Measurements from ENCODE around the gene USP49.

The USP49 gene

DNA sequence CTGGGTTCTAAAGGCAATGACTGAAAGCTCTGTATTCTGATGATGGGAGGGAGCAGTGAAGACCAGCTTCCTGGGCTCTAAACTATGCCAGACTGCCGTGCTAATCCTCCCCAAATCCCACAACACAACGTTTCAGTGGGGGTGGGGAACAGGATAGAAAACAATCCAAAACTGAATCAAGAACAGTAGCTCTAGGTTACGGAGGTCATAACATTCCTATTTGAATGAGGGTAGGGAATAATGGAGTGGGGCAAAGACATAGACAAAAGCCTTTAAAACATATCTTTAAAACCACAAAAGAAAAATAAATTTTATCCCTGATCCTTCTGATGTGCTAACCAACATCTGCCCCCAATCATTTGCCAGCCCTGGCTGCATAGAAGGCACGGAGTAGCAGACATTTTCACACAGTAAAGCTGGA is 7.8 kb downstream of the USP49 start:
- H3K4me3 ChIP-seq = no peak overlapping the region
- DNase-seq (ENCODE audit: low spot score) = no peak
- TF ChIP-seq, protein P1, sequence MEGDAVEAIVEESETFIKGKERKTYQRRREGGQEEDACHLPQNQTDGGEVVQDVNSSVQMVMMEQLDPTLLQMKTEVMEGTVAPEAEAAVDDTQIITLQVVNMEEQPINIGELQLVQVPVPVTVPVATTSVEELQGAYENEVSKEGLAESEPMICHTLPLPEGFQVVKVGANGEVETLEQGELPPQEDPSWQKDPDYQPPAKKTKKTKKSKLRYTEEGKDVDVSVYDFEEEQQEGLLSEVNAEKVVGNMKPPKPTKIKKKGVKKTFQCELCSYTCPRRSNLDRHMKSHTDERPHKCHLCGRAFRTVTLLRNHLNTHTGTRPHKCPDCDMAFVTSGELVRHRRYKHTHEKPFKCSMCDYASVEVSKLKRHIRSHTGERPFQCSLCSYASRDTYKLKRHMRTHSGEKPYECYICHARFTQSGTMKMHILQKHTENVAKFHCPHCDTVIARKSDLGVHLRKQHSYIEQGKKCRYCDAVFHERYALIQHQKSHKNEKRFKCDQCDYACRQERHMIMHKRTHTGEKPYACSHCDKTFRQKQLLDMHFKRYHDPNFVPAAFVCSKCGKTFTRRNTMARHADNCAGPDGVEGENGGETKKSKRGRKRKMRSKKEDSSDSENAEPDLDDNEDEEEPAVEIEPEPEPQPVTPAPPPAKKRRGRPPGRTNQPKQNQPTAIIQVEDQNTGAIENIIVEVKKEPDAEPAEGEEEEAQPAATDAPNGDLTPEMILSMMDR (IDR thresholded peaks at IDR 0.05) = no peak
- no peak overlapping the region for H3K27ac ChIP-seq

DNA sequence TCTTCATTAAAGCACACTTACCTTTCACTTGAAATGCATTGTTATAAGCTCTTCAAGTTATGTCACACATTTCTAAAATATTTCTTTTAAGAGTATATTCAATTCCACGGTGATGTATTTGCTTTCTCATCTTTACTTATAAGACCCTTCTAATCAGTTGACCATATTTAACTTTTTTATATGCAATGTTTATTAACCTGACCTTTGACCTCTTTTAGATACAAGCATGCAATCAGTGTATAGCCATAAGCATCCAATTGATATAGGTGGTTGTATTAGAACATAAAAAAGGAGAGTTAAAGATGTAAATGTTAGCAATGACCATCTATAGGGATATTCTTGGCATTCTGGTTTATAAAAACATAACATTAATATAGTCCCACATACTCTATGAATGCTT is 9.2 kb downstream of the USP49 start:
- TF ChIP-seq, protein P1 (IDR thresholded peaks at IDR 0.05) = no peak
- DNase-seq (ENCODE audit: low spot score) = no peak
- H3K4me3 ChIP-seq = no peak overlapping the region
- no peak overlapping the region for H3K27ac ChIP-seq

DNA sequence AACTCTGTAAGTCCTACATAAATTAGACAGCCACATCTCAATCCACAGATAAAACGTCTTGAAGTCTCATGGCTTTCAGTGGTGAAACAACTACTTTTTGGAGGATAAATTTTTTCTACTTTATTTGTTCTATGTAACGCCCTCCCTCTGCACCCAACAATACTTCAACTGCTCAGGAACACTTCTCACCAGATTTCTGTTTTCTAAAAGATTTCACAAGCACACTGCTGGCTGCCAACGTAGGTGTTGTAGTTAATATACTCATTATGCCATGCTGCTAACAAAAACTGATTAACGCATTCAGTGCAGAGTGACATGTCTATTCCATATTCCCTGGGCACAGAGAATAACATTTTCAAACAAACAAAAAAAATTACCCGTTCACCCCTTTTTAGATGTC is 10.2 kb downstream of the USP49 start:
- no peak overlapping the region for H3K4me3 ChIP-seq
- no peak overlapping the region for H3K27ac ChIP-seq
- DNase-seq (ENCODE audit: low spot score) = no peak
- TF ChIP-seq, protein P1 (IDR thresholded peaks at IDR 0.05) = no peak

DNA sequence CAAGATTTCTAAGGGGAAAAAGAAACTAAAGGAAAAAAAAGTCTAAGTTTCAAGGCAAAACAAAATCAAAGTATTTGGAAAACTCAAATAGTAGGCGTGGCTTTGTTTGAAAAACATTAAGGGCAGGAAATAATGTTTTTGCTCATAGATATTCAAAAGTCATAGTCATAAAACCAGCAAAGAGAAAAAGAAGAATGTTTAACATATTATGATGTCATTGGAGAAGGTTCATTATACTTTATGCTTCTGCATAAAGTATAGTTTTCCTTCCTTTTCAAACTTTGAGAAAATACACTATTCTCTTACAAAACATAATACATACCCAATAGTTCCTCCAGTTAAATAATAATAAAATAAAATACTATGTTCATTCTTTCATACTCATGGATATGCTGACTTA is 13.7 kb downstream of the USP49 start:
- Histone ChIP-seq H3K27ac (no peak overlapping the region), H3K4me3 (no peak overlapping the region)
- TF ChIP-seq, protein P1 (IDR thresholded peaks at IDR 0.05) = no peak
- no peak for DNase-seq (ENCODE audit: low spot score)

DNA sequence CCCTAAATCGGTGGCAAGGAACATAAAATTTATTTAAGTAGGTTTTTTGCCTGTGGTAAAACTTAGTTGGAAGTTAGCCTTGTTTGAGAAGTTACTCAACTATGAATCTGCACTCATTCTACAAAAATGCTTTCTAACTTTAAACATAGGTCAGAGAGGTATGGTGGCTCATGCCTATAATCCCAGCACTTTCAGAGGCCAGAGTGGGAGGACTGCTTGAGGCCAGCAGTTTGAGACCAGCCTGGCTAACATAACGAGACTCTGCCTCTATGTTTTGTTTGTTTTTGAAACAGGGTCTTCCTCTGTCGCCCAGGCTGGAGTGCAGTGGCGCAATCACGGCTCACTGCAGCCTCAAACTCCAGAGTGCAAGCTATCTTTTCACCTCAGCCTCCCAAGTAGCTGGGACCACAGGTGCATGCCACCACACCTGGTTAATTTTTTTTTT is 16.2 kb downstream of the USP49 start:
- Histone ChIP-seq H3K4me3 (no peak overlapping the region), H3K27ac (no peak overlapping the region)
- TF ChIP-seq, protein P1 (IDR thresholded peaks at IDR 0.05) = no peak
- no peak for DNase-seq (ENCODE audit: low spot score)

DNA sequence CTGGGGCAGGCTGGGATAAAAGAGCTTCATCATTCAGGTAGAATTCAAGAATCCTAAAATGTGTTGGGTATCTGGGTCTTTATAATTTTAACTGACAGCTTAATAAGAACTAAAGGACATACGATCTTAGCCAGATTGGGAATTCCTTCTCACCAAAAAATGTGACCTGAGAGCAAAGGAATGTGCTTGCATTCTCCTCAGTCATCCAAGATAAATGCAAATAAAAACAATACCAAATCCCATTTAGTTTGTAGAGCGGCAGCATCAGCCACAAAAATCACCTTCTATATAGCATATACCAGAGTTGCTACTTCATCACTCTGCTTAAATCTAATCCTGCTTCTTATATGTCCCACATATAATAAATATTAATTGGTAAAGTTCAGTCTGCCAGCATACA is 16.9 kb downstream of the USP49 start:
- no peak for DNase-seq (ENCODE audit: low spot score)
- H3K4me3 ChIP-seq = no peak overlapping the region
- no peak overlapping the region for H3K27ac ChIP-seq
- TF ChIP-seq, protein P1 (IDR thresholded peaks at IDR 0.05) = no peak

DNA sequence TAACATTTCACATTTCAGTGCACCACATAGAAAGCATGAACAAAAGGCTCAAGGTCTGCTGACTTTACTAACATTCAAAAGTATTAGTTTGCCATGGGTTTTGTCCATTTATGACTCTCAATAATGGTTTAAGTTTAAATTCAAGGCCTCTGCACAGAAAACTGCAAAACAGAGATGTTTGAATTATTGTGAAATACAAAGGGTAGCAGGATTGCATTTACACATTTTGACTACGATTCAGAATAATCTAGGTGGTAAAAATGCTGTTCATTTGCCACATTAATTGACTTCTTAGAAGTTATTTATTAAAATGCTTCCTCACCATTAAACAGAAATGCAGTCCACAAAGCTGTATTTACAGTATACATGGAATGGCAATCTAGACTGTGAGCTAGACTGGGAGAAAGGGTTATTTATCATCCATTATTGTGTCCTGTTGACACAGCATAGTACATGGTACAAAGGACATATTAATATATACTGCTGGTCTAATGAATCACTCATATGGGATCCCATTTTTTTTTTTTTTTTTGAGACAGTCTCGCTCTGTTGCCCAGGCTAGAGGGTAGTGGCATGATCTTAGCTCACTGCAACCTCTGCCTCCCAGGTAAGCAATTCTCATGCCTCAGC is 18.0 kb downstream of the USP49 start:
- H3K4me3 ChIP-seq = no peak overlapping the region
- no peak for DNase-seq (ENCODE audit: low spot score)
- TF ChIP-seq, protein P1 (IDR thresholded peaks at IDR 0.05) = no peak
- no peak overlapping the region for H3K27ac ChIP-seq
